ENCODE data around the gene CDKL1.
A peak's percentile ranks its signal among the peaks of the same experiment; 100 is the strongest.

Gene CDKL1
- total RNA-seq = 5.6 to 11.3 reads per million in 2 donors

DNA sequence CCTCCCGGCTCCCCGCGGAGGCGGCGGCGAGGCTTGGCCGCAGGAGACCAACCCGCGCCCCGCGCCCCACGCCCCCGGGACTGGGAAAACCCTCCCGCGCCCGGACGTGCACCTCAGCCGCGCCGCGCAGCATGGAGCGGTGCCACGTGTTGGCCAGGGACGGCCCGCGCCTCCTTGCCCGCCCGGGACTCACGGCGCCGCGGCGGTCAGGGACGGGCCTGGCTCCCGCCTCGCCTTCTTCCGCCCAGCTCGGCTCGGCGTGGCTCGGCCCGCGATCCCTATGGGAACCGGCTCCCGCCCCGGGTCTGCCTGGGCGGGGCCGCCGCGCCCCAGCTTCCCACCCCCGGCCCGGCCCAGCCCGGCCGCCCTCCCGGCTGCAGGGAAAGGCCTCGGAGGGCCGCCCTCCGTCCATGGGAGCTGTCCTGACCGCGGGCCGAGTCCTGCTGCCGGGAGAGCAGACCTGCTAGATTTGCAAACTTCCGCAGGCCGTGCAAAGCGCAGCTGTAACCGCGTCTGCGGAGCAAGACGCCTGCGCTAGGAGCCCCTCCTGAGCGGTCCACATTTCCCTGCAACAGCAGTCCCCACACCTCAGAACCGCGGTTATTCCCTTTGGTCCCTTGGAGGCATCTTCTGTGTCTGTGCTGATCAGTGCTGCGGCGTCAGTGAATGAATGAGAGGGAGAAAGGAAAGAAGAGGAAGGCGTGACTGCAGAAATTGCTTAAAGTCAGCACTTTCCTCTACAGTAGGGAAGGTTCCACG is at the start of gene CDKL1:
Gene CDKL1, minus strand, starts transcription at position 251 of the 759 bp plus-strand sequence. CDS start 1,013 bp downstream, outside the sequence.
- DNase-seq = peak; percentile 35

DNA sequence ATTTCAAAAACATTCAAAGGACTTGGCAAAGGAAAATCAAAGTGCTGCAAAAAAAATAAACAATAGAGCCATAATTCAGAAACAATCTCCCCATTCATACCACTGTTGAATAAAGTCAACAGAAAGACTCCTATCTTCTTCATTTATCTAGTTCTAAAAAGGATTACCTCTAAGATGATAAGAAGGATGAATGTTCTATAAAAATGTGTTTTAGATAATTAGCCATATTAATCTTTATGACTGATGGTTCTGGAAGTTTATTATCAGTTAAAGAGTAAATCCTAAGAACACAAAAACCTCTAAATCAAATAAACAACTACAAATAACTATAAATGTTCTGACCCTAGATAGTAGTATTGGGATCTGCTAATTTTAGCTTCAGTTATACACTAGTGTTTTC is 37.8 kb upstream of the CDKL1 start:
- DNase-seq = no peak

DNA sequence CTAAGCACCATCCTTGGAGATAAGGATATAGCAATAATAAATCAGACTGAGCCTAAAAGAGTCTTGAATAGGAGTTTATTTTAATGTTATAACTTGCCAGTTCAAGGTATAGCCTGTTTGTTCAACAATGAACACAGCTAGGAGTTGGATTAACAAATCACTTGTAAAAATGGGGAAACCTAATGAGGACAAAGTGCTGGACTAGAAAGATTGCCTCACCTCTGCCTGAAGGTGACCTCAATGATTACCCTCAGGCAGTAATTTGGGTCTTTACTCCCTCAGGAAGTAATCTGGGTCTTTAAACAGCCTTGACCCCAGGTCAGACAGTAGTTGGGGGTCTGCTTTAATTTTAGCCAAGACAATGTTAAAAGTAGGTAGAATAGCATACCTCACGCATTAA is 35.5 kb upstream of the CDKL1 start:
- DNase-seq = no peak

DNA sequence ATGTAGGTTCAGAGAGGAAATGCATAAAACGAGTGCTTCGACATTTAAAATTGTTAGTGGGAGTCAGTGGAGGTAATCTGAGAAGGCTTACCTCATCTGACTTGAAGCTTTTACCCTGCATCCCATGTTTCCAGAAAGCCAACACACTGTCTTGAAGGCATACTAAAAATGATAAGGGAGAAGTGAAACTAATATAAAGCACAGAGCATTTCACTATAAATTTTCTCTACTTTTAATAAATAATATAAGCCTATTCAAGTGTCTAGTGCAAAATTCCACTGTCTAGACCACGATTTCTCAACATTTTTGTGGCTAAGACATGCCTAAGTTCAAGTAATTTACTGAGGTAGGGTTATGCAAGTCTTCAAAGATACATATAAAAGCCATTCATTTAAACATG is 29.1 kb upstream of the CDKL1 start:
- no peak for DNase-seq

DNA sequence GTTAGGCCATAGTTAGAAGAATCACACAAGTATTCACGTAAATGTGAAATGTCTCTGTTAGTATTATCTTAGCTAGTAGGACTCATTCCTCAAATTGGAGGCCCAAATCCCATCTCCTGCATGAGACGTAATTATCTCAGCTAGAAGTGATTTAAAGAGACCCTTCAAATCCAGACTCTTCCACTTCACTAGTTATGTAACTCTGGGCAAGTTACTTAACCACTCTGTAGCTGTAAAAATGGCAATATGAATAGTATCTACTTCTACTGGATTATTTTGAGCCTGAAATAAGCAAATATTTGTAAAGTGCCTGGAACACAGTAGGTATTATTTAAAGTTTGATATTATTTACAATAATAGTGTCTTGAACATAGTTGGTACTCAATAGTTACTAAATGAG is 28.4 kb upstream of the CDKL1 start:
- no peak for DNase-seq

DNA sequence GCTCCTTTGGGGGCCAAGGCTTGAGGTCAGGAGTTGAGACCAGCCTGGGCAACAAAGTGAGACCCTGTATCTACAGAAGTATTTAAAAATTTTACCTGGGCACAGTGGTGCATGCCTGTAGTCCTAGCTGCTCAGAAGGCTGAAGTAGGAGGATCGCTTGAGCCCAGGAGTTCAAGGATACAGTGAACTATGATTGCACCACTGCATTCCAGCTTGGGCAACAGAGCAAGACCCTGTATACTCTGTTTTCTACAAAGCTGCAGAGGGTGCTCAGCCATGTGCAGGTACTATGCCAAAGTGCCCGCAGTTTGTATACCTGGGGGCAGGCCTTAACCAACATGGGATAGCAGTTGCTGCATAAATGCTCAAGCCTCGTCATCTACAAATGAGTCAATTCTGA is 26.8 kb upstream of the CDKL1 start:
- no peak for DNase-seq

DNA sequence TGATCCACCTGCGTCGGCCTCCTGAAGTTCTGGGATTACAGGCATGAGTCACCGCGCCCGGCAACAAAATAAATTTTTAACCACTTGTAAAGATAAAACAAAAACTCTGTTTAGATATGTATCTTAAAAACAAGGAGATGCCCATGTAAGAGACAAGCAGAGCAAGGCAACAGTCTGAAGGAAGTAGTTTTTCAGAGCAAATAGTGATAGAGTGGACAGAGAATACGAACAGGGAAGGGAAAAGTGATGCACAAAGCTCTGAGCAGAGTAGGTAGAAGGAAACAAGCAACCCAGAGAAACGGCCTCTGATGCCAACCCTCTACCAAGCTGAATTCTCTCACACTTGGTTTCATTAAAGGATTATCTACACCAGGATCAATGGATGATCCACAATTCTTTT is 24.8 kb upstream of the CDKL1 start:
- DNase-seq = no peak

DNA sequence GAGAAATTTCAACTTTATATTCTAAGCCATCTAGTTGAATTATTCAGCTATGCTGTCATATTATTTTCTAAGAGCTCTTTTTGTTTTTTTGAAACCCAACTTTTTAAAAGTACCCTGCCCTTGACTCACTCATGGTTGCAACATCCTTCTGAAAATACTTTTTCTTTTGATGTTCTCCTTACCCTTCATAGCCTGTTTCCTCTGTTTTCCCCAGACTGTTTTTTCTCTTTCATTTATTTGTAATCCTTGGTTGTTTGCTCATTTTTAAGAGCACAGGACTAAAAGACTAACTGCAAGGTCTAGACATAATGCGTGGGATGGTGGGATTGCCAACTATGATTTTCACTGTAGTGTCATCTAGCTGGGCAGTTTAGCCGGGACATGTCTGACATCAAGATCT is 21.2 kb upstream of the CDKL1 start:
- no peak for DNase-seq

DNA sequence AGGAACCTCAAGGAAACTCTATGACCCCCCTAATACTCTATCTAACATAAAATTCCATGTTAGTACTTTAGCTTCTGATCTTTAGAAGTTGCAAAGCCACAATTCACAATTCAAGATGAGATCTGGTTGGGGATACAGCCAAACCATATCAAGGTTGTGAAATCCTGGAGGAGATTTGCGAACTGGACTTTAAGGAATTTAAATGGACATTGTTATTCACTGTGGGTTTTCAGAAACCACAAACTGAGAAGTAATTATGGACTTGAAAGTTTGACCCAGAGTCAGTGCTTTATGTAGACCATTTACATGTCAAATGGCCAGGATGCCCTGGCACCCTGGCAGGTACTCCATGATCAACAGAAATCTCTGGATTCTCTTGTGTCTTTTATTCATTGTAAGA is 14.2 kb upstream of the CDKL1 start:
- DNase-seq = no peak

DNA sequence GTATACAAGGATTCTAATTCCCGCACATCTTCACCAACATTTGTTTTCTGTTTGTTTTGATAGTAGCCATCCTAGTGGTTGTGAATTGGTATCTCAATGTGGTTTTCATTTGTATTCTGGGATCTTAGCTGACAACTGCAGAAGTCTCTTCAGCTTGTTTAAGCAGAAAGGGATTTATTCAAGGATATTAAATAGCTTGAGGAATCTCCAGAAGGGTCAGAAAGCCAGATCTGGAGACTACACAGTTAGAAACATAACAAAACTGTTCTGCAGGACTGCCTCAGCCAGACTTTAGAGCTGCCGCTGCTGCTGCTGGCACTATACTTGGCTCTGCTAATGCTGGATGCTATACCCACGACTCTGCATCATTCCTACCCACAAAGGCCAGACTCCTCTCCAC is 13.4 kb upstream of the CDKL1 start:
- no peak for DNase-seq

DNA sequence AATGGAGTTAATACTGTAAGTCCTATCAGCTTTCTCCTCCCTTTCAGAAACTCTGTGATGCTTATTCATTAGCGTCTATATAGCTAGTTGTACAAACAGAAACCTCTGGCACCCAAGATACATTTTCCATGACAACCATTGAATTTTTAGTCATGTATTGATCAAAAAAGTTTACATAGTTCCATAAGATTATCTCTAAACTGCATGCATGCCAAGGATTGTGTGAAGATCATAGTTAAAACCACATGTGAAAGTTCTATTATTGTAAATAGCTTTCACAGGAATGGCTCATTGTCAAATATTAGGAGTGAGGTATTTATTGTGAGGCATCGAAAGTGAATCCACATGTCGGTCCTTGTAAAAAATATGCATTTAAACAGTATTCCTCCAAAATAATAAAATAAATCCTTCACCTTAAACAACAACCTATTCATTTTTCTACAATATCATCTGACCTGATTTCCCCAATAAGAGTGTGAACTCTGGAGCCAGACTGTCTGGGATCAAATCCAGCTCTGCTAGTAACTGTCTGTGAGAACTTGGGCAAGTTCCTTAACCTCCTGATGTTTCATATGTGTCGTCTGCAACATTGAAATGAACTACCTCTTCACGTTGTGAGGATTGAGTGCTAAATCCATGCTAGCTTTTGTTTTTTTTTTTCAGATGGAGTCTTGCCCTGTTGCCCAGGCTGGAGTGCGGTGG is 10.6 kb upstream of the CDKL1 start:
- no peak for DNase-seq

DNA sequence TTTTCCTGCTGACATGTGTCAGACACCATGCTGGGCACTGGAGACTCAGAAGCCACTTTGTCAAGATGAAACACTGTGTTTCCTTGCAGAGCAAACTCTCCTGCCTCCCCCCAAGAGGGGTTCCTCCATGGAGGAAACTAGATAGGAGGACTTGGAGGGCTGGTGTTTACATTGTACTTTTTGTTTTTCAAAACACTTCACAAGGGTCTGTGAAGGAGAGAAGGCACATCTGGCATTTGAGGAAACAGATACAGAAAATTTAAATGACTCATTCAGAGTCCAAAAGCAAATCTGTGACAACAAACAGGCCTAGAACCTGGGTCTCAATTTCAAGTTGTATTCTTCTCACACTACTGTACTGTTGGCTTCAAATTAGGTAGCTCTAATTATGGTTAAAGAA is 6.7 kb upstream of the CDKL1 start:
- DNase-seq = no peak

DNA sequence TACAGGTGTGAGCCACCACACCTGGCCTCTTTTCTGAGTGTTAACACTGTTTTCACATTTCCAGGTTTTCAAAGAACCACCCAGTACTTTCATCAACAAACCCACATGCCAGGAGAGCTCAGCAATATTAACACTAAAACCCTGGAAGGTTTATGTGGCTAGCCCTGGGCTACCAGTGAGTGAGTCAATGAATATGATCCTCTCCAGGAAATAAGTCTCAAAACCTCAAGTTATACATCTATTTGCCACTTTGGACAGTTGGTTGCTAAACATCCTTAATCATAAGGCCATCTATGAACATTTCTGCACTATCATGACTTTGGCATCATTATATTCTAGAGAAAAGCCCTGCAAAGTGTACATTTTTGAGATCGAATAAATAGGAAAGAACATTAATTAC is 6.3 kb upstream of the CDKL1 start:
- no peak for DNase-seq

DNA sequence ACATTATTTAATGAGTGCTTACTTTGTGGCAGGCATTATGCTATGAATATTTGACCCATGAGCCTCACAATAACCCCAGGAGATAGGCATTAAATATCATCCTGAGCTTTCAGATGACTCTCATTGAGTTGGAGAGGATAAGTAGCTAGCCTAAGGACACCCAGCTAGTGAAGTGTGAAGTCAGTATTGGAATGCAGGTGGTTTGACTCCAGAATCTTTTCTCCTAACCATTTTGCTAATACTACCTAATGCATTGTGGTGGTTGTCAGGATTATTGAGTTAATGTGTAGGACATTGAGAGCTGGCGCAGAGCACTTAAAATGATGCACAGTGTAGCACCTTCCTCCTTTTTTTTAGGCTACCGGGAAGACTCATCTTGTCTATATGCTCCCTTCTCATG is 3.8 kb upstream of the CDKL1 start:
- DNase-seq = no peak

DNA sequence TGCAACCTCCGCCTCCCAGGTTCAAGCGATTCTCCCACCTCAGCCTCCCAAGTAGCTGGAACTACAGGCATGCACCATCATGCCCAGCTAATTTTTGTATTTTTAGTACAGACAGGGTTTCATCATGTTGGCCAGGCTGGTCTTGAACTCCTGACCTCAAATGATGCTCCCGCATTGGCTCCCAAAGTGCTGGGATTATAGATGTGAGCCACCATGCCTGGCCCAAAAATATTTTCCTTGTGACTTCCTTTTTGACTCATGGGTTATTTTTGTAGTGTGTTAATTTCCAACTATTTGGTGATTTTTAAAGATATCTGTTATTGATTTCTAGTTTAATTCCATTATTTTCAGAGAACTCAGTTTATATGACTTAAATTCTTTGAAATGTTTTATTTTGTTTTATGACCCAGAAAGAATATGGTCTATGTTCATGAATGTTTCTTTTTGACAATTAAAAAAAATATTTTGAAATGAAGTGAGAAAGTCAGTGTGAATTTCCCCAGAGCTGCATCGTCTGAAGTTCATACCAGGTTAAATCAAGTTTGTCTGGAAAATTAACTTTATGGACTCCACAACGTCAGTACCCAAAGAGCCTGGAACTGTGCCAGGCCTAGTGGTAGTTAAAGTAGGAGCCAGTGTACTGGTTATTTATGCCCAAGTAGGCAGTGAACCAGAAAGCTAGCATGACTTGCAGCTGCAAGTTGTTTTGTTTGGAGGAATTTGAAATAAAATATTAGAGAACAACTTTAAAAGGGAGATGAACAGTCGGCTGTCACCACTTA is 2.8 kb upstream of the CDKL1 start:
- DNase-seq = no peak

DNA sequence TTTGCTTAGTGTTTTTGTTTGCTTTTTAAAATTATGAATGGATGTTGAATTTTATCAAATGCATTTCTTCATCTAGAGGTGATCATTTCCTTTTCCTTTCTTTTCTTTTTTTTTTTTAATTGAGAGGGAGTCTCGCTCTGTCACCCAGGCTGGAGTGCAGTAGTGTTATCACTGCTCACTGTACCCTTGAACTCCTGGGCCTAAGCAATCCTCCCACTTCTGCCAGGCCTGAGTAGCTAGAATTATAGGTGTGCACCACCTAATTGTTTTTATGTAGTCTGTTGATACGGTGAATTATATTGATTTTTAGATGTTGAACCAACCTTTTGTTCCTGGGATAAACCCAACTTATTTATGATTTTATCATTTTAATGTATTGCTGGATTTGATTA is 1.5 kb upstream of the CDKL1 start:
- DNase-seq = no peak

DNA sequence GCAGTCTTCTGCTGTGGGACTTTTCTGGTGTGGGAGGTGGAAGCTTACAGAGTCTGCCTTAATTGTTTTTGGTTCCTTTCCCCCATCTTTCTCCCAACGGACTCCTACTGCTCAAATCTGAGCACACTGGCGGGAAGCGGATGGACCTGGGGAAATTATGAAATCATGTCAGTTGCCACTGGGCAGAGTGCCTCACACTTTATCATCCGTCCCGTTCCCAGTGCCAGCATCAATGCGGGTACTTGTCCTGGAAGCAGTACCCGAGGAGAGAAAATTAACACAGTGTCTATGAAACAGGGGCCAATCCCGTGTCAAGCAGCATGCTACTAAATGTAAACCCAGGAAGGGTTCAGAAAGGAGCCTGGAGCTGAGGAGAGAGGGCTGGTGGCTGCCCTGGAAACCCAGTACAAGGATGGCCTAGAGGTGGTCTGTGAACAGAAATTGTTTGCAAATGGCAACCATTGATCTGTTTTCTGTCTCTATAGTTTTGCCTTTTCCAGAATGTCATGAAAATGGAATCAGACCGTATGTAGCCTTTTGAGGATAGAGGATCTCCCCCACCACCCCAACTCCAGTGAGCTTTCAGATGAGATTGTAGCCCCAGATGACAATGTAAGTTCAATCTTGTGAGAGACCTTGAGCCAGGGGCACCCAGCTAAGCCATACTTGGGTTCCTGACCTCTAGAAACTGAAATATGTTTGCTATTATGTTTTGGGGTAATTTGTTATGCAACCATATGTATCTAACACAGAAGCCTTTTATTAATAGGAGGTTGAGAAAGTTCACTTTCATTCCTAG is 908 bp upstream of the CDKL1 start:
- no peak for DNase-seq

DNA sequence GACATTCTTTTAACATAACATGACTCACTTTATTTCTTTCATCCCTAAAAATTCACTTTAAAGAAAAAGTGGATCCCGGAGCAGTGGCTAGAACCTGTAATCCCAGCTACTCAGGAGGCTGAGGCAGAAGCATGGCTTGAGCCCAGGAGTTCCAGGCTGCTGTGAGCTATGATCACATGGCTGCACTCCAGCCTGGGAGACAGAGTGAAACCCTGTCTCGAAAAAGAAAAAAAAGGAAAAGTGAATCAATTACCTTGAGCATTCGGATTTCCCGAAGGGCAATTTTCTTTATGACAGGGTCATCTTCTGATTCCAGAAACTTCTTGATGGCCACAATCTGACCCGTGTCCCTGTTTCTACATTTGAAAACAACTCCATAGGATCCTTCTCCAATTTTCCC is 1.2 kb downstream of the CDKL1 start:
- DNase-seq = no peak

DNA sequence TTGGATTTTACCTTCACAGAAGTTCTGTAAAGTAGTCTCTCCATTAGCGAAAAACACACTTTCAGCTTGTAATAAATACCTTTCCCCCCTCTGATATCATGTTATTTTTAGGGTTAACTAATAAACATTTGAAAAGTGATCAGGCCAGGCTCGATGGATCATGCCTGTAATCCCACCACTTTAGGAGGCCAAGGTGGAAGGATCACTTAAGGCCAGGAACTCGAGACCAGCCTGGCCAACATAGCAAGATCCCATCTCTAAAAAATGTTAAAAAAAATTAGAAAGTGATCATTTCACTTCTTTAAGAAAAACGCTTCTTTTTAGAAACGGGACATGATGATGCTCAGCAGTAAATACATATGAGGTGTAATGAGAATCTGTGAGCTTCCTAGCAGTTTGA is 2.0 kb downstream of the CDKL1 start:
- no peak for DNase-seq

DNA sequence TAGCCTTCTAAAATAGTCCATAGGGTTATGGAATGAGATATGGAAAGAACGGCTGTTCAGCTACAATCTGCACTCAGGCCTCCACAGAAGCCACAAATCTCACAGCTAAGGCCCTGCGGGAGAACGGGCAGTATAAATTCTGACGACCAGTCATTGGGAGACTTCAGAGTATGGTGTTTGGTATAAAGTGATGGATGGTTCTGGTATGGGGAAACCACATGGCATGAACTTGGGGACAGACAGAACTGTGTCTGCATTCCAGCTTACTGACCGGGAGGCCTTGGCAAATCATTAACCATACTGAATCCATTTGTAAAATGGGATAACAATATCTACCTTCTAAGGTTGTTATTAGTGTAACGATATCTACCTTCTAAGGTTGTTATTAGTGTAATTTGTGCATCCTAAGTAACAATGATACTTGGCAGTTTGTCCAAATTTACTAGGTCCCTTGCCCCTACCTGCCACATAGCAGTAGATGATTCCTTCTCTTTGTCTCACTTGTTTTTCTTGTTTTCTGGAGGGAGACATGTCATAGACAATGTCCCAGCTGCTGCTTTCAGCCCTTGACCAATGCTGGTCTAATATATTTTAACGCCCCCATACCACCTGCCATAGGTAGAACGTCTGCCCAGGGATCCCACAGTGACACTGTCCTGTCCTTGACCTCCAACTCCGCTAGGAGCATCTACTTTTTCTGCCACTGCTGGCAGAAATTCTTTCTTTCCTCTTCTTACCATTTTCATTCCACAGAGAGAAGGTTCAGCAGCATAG is 6.8 kb downstream of the CDKL1 start:
- DNase-seq = no peak

DNA sequence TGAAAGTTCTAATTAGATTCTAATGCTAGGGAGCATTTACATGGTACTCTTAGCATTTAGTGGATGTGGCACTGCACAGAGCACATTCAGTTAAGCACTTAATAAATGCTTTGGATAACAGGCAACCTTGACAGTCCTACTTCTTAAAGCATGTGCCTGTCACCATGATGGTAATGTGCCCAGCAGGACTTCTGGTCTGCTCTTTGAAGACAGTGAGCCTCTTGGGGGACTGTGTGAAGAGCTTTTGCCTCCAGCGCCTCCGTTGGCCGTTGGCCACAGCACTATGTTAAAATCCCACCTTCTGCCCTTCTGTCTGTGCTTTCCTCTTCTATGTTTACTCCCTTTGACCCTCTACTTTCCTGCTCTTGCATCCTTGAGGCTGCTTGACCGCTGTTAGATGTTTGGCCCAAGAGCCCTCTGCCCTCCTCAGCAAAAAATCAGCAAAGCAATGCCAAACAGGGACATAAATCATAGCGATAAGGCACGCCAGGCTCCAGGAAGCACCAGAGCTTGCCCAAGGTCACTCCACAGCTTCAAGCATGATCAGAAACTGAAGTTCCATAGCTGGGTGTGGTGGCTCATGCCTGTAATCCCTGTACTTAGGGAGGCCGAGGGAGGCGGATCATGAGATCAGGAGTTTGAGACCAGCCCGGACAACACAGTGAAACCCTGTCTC is 8.3 kb downstream of the CDKL1 start:
- DNase-seq = no peak

DNA sequence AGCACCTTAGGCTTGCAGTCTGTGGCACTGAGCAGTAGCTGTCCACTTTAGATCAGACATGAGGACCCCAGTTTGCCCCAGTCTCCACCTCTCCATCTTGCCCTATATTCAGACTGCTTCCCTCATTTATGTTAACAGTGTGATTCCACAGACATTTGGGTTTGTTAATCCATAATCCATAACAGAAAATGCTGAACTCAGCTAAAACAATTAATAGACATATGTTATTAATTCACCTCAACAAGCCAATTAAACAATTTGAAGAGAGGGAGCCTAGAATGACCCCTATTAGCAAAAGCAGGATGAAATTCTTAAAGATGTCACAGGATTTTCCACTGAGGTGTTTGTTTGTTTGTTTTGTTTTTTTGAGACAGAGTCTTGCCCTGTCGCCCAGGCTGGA is 9.1 kb downstream of the CDKL1 start:
- DNase-seq = no peak
